OCI-LY3 (cell line): ENCODE results near the gene ACOT7.

Experiments
- CTCF ChIP-seq: fragments of 200-600, 300-600 bp; sonication (generic); IDR thresholded peaks from 2 replicates; pipeline ENCODE4 v1.5.1; 2014; ENCODE audit warnings: antibody characterized with exemption, low read length, low read depth
- EZH2phosphoT487 ChIP-seq: fragments of 200-600 bp; shearing (Covaris generic); IDR thresholded peaks from 2 replicates; pipeline ENCODE4 v1.6.1; 2018; ENCODE audit warnings: antibody characterized with exemption, mixed run types, low read depth

GRCh38 chr1:6310116-6310848 is 83.3 kb downstream of the ACOT7 start:
- TF ChIP-seq CTCF = no peak
- no peak for TF ChIP-seq EZH2phosphoT487
